ENCODE measurements around the gene TAS2R41. TPM values are rescaled to one million over a fixed set of nuclear protein-coding genes. Genes with fewer than 3 reads are reported as not detected.

The TAS2R41 gene
- not detected for polyA plus RNA-seq (2013)

GRCh38 chr7:143477501-143478150 is at the start of gene TAS2R41:
TSS of gene TAS2R41 (plus strand) at chr7:143477873. CDS start at chr7:143477873, 0 bp downstream.
- Histone ChIP-seq H3K9me3 (ENCODE audit: control extremely low read depth in 1 of 5, control insufficient read depth in 4 of 5, insufficient read depth in 2 of 5, low read depth in 1 of 5, low read length in 4 of 5) (peaks cover 0 to 5% (median 0%) of the 10 kb centered on the region in 5 experiments), H3K27me3 (replicated peaks in 2 of 5; ENCODE audit: control insufficient read depth in 4 of 5, insufficient read depth in 5 of 5, low read length in 4 of 5) (no peaks in the 10 kb centered on the region), H3K4me3 (ENCODE audit: control insufficient read depth in 1 of 7, extremely low read depth in 1 of 7, insufficient read depth in 4 of 7, low read depth in 2 of 7, low read length in 6 of 7) (no peak within 1 kb of the TSS), H3K27ac (ENCODE audit: insufficient read depth in 1 of 2, low read depth in 1 of 2, low read length in 2 of 2, poor library complexity in 1 of 2, severe bottlenecking in 2 of 2) (no peak within 1 kb of the TSS), H3K36me3 (ENCODE audit: control insufficient read depth in 4 of 4, insufficient read depth in 4 of 4, low read length in 3 of 4) (no peaks in the 10 kb centered on the region), H3K4me1 (ENCODE audit: control extremely low read depth in 1 of 4, control insufficient read depth in 4 of 4, insufficient read depth in 4 of 4, low read length in 3 of 4) (no peaks in the 10 kb centered on the region)
- 93% methylated on average over 8 of the region's 10 CpGs for WGBS (ENCODE audit: insufficient coverage)
- no peak for DNase-seq
- POLR2A ChIA-PET: no interaction called here
- CTCF ChIA-PET: no interaction called here

GRCh38 chr7:143429770-143430698 is 47.6 kb upstream of the TAS2R41 start:
- Histone ChIP-seq H3K9me3 (ENCODE audit: control extremely low read depth in 1 of 5, control insufficient read depth in 4 of 5, insufficient read depth in 2 of 5, low read depth in 1 of 5, low read length in 4 of 5) (no peaks in the 10 kb centered on the region), H3K36me3 (ENCODE audit: control insufficient read depth in 4 of 4, insufficient read depth in 4 of 4, low read length in 3 of 4) (peaks cover 0 to 2% (median 0%) of the 10 kb centered on the region in 4 experiments), H3K27ac (ENCODE audit: insufficient read depth in 1 of 2, low read depth in 1 of 2, low read length in 2 of 2, poor library complexity in 1 of 2, severe bottlenecking in 2 of 2) (no peak overlapping the region), H3K4me3 (ENCODE audit: control insufficient read depth in 1 of 7, extremely low read depth in 1 of 7, insufficient read depth in 4 of 7, low read depth in 2 of 7, low read length in 6 of 7) (no peak overlapping the region), H3K27me3 (replicated peaks in 2 of 5; ENCODE audit: control insufficient read depth in 4 of 5, insufficient read depth in 5 of 5, low read length in 4 of 5) (no peaks in the 10 kb centered on the region), H3K4me1 (ENCODE audit: control extremely low read depth in 1 of 4, control insufficient read depth in 4 of 4, insufficient read depth in 4 of 4, low read length in 3 of 4) (peaks cover 0 to 3% (median under 1%) of the 10 kb centered on the region in 4 experiments)
- DNase-seq: no peak
- CTCF ChIA-PET: no interaction called here
- 98% methylated on average over 5 of the region's 10 CpGs for WGBS (ENCODE audit: insufficient coverage)
- POLR2A ChIA-PET: no interaction called here

GRCh38 chr7:143431109-143431508 is 46.6 kb upstream of the TAS2R41 start:
- Histone ChIP-seq H3K4me1 (ENCODE audit: control extremely low read depth in 1 of 4, control insufficient read depth in 4 of 4, insufficient read depth in 4 of 4, low read length in 3 of 4) (peaks cover 0 to 3% (median under 1%) of the 10 kb centered on the region in 4 experiments), H3K27me3 (replicated peaks in 2 of 5; ENCODE audit: control insufficient read depth in 4 of 5, insufficient read depth in 5 of 5, low read length in 4 of 5) (no peaks in the 10 kb centered on the region), H3K9me3 (ENCODE audit: control extremely low read depth in 1 of 5, control insufficient read depth in 4 of 5, insufficient read depth in 2 of 5, low read depth in 1 of 5, low read length in 4 of 5) (no peaks in the 10 kb centered on the region), H3K36me3 (ENCODE audit: control insufficient read depth in 4 of 4, insufficient read depth in 4 of 4, low read length in 3 of 4) (peaks cover 0 to 2% (median 0%) of the 10 kb centered on the region in 4 experiments), H3K4me3 (ENCODE audit: control insufficient read depth in 1 of 7, extremely low read depth in 1 of 7, insufficient read depth in 4 of 7, low read depth in 2 of 7, low read length in 6 of 7) (no peak overlapping the region), H3K27ac (ENCODE audit: insufficient read depth in 1 of 2, low read depth in 1 of 2, low read length in 2 of 2, poor library complexity in 1 of 2, severe bottlenecking in 2 of 2) (no peak overlapping the region)
- ChIA-PET POLR2A (no interaction called here), CTCF (interaction anchor here (1.2 kb wide), 1 partner anchor 9 kb away, joined by 3 read pairs; no protein-coding TSS in a partner anchor)
- WGBS (ENCODE audit: insufficient coverage): no CpG with 5 or more reads among the region's 2 CpGs
- DNase-seq: no peak

GRCh38 chr7:143433759-143434158 is 43.9 kb upstream of the TAS2R41 start:
- POLR2A ChIA-PET: no interaction called here
- Histone ChIP-seq H3K9me3 (ENCODE audit: control extremely low read depth in 1 of 5, control insufficient read depth in 4 of 5, insufficient read depth in 2 of 5, low read depth in 1 of 5, low read length in 4 of 5) (no peaks in the 10 kb centered on the region), H3K27me3 (replicated peaks in 2 of 5; ENCODE audit: control insufficient read depth in 4 of 5, insufficient read depth in 5 of 5, low read length in 4 of 5) (no peaks in the 10 kb centered on the region), H3K4me3 (ENCODE audit: control insufficient read depth in 1 of 7, extremely low read depth in 1 of 7, insufficient read depth in 4 of 7, low read depth in 2 of 7, low read length in 6 of 7) (no peak overlapping the region), H3K4me1 (ENCODE audit: control extremely low read depth in 1 of 4, control insufficient read depth in 4 of 4, insufficient read depth in 4 of 4, low read length in 3 of 4) (peaks cover 0 to 20% (median 13%) of the 10 kb centered on the region in 4 experiments), H3K27ac (ENCODE audit: insufficient read depth in 1 of 2, low read depth in 1 of 2, low read length in 2 of 2, poor library complexity in 1 of 2, severe bottlenecking in 2 of 2) (no peak overlapping the region), H3K36me3 (ENCODE audit: control insufficient read depth in 4 of 4, insufficient read depth in 4 of 4, low read length in 3 of 4) (peaks cover 0 to 2% (median 0%) of the 10 kb centered on the region in 4 experiments)
- WGBS (ENCODE audit: insufficient coverage): no CpG with 5 or more reads among the region's 4 CpGs
- no peak for DNase-seq
- CTCF ChIA-PET: interaction anchor here (0.6 to 1.6 kb wide), 5 partner anchors 12 to 218 kb away, joined by 3 to 5 read pairs (median 3); no protein-coding TSS in a partner anchor

- H3K36me3 ChIP-seq (ENCODE audit: control insufficient read depth in 4 of 4, insufficient read depth in 4 of 4, low read length in 3 of 4): peaks cover 0 to 2% (median 0%) of the 10 kb centered on the region in 4 experiments
- H3K9me3 ChIP-seq (ENCODE audit: control extremely low read depth in 1 of 5, control insufficient read depth in 4 of 5, insufficient read depth in 2 of 5, low read depth in 1 of 5, low read length in 4 of 5): no peaks in the 10 kb centered on the region
- WGBS (ENCODE audit: insufficient coverage): 99% methylated on average over 9 of the region's 9 CpGs
- no peaks in the 10 kb centered on the region for H3K27me3 ChIP-seq (replicated peaks in 2 of 5; ENCODE audit: control insufficient read depth in 4 of 5, insufficient read depth in 5 of 5, low read length in 4 of 5)
- H3K4me1 ChIP-seq (ENCODE audit: control extremely low read depth in 1 of 4, control insufficient read depth in 4 of 4, insufficient read depth in 4 of 4, low read length in 3 of 4): peaks cover 0 to 20% (median 13%) of the 10 kb centered on the region in 4 experiments
- no peak for DNase-seq
- H3K27ac ChIP-seq (ENCODE audit: insufficient read depth in 1 of 2, low read depth in 1 of 2, low read length in 2 of 2, poor library complexity in 1 of 2, severe bottlenecking in 2 of 2): no peak overlapping the region
- no peak overlapping the region for H3K4me3 ChIP-seq (ENCODE audit: control insufficient read depth in 1 of 7, extremely low read depth in 1 of 7, insufficient read depth in 4 of 7, low read depth in 2 of 7, low read length in 6 of 7)
- ChIA-PET POLR2A (no interaction called here), CTCF (interaction anchor here (1.1 to 1.6 kb wide), 4 partner anchors 13 to 219 kb away, joined by 3 to 5 read pairs (median 4); partner anchors contain the start of gene EPHA1)
Observed at GRCh38 chr7:143434660-143435059, 43.0 kb upstream of the TAS2R41 start.

GRCh38 chr7:143435266-143435665 is 42.4 kb upstream of the TAS2R41 start:
- WGBS (ENCODE audit: insufficient coverage): no CpG with 5 or more reads among the region's 2 CpGs
- Histone ChIP-seq H3K9me3 (ENCODE audit: control extremely low read depth in 1 of 5, control insufficient read depth in 4 of 5, insufficient read depth in 2 of 5, low read depth in 1 of 5, low read length in 4 of 5) (no peaks in the 10 kb centered on the region), H3K36me3 (ENCODE audit: control insufficient read depth in 4 of 4, insufficient read depth in 4 of 4, low read length in 3 of 4) (peaks cover 0 to 2% (median 0%) of the 10 kb centered on the region in 4 experiments), H3K27ac (ENCODE audit: insufficient read depth in 1 of 2, low read depth in 1 of 2, low read length in 2 of 2, poor library complexity in 1 of 2, severe bottlenecking in 2 of 2) (no peak overlapping the region), H3K4me1 (ENCODE audit: control extremely low read depth in 1 of 4, control insufficient read depth in 4 of 4, insufficient read depth in 4 of 4, low read length in 3 of 4) (peaks cover 0 to 20% (median 13%) of the 10 kb centered on the region in 4 experiments), H3K27me3 (replicated peaks in 2 of 5; ENCODE audit: control insufficient read depth in 4 of 5, insufficient read depth in 5 of 5, low read length in 4 of 5) (no peaks in the 10 kb centered on the region), H3K4me3 (ENCODE audit: control insufficient read depth in 1 of 7, extremely low read depth in 1 of 7, insufficient read depth in 4 of 7, low read depth in 2 of 7, low read length in 6 of 7) (no peak overlapping the region)
- DNase-seq: no peak
- ChIA-PET CTCF (interaction anchor here (1.2 to 1.6 kb wide), 3 partner anchors 27 to 195 kb away, joined by 3 to 4 read pairs (median 4); partner anchors contain the start of gene EPHA1), POLR2A (no interaction called here)
